ENCODE results near the gene DLL4.

DNA sequence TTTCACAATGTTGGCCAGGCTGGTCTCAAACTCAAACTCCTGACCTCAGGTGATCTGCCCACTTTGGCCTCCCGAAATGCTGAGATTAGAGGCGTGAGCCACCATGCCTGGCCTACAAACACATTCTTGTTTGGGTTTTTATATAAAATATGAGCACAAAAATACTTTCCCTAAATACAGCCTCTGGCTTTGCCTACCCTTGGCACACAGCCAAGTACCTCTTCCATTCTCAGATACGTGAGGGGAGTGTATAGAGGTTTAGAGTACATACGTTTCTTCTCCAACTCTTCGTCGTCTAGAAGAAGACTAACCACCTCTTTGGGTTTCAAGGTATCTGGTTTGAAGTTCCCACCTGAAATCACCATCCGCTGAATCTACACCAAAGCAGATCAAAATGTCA, 57.7 kb downstream of the DLL4 start:
- no peak for TF ChIP-seq POLR2A (IDR thresholded peaks at IDR 0.05; ENCODE audit: extremely low read depth, insufficient read length)
- TF ChIP-seq, protein P1, sequence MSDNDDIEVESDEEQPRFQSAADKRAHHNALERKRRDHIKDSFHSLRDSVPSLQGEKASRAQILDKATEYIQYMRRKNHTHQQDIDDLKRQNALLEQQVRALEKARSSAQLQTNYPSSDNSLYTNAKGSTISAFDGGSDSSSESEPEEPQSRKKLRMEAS (IDR thresholded peaks at IDR 0.05; ENCODE audit: low read depth, low read length): no peak
- TF ChIP-seq, protein P2, sequence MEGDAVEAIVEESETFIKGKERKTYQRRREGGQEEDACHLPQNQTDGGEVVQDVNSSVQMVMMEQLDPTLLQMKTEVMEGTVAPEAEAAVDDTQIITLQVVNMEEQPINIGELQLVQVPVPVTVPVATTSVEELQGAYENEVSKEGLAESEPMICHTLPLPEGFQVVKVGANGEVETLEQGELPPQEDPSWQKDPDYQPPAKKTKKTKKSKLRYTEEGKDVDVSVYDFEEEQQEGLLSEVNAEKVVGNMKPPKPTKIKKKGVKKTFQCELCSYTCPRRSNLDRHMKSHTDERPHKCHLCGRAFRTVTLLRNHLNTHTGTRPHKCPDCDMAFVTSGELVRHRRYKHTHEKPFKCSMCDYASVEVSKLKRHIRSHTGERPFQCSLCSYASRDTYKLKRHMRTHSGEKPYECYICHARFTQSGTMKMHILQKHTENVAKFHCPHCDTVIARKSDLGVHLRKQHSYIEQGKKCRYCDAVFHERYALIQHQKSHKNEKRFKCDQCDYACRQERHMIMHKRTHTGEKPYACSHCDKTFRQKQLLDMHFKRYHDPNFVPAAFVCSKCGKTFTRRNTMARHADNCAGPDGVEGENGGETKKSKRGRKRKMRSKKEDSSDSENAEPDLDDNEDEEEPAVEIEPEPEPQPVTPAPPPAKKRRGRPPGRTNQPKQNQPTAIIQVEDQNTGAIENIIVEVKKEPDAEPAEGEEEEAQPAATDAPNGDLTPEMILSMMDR (IDR thresholded peaks at IDR 0.05; ENCODE audit: low read depth, low read length): no peak
- no peak for TF ChIP-seq MYC (IDR thresholded peaks at IDR 0.05; ENCODE audit: low read depth, low read length)
